Epithelial cell of esophagus (primary cell): Measurements from ENCODE around the gene TBC1D9B.

Source experiments
- DNase-seq: peaks from one replicate; pipeline ENCODE4 v3.0.0; 2010; ENCODE audit warnings: low read depth
- H3K4me3 ChIP-seq: 2 replicates; pipeline ENCODE4 v1.5.1; 2011; ENCODE audit warnings: mild to moderate bottlenecking, low read length, control low read depth
- CTCF ChIP-seq: IDR thresholded peaks from 2 replicates; pipeline ENCODE4 v1.5.1; 2011; ENCODE audit warnings: low read depth, mild to moderate bottlenecking, low read length, control low read depth, inconsistent platforms; ENCODE audit not compliant: insufficient read depth; ENCODE audit errors: missing control alignments

TBC1D9B gene

GRCh38 chr5:179893076-179893957, 14.4 kb downstream of the TBC1D9B start:
- TF ChIP-seq CTCF, result no peak
- DNase-seq, result no peak
- no peak overlapping the region for H3K4me3 ChIP-seq

- no peak overlapping the region for H3K4me3 ChIP-seq
- no peak for DNase-seq
- no peak for TF ChIP-seq CTCF
Observed at GRCh38 chr5:179892255-179892654, 15.4 kb downstream of the TBC1D9B start.

- no peak for TF ChIP-seq CTCF
- no peak overlapping the region for H3K4me3 ChIP-seq
- no peak for DNase-seq
Observed at GRCh38 chr5:179890751-179891682, 16.7 kb downstream of the TBC1D9B start.

GRCh38 chr5:179889885-179890284, 17.8 kb downstream of the TBC1D9B start:
- no peak for DNase-seq
- TF ChIP-seq CTCF, result no peak
- no peak overlapping the region for H3K4me3 ChIP-seq

GRCh38 chr5:179887802-179888201, 19.9 kb downstream of the TBC1D9B start:
- H3K4me3 ChIP-seq, result no peak overlapping the region
- no peak for DNase-seq
- TF ChIP-seq CTCF, result no peak

- DNase-seq, result no peak
- no peak overlapping the region for H3K4me3 ChIP-seq
- no peak for TF ChIP-seq CTCF
Observed at GRCh38 chr5:179887095-179887494, 20.6 kb downstream of the TBC1D9B start.
